Keratinocyte (primary cell): ENCODE data around the gene JOSD1. TPM values are rescaled to one million over a fixed set of nuclear protein-coding genes. Genes with fewer than 3 reads are reported as not detected.

Experiments used
- DNase-seq: peaks from one replicate; pipeline ENCODE4 v3.0.0-alpha.2; 2011; ENCODE audit warnings: low read depth, missing footprints, low spot score
- FAIRE-seq: peaks from 2 replicates; lab custom pipeline; 2011; peaks lifted over from hg19 to GRCh38; lab: Jason Lieb, UNC
- H2AFZ ChIP-seq: 2 replicates; pipeline ENCODE4 v1.6.0; 2012; ENCODE audit warnings: low read length, control low read depth, inconsistent platforms; ENCODE audit not compliant: control insufficient read depth
- H3K27ac ChIP-seq: 2 replicates; pipeline ENCODE4 v1.5.1; 2011; ENCODE audit warnings: low read length; ENCODE audit not compliant: control insufficient read depth, insufficient read depth
- H3K27me3 ChIP-seq: 3 replicates; pipeline ENCODE4 v1.6.0; 2011; ENCODE audit warnings: low read length; ENCODE audit not compliant: control insufficient read depth, insufficient read depth; ENCODE audit errors: extremely low read depth
- H3K36me3 ChIP-seq, 2 experiments: 2 replicates in 1 of 2; 3 replicates in 1 of 2; pipeline ENCODE4 v1.5.1; 2011; ENCODE audit warnings: low read length in 2 of 2, mild to moderate bottlenecking in 1 of 2; ENCODE audit not compliant: control insufficient read depth in 2 of 2, insufficient read depth in 2 of 2; ENCODE audit errors: extremely low read depth in 1 of 2
- H3K4me1 ChIP-seq: 3 replicates; pipeline ENCODE4 v1.5.1; 2011; ENCODE audit warnings: low read length; ENCODE audit not compliant: control insufficient read depth, insufficient read depth; ENCODE audit errors: extremely low read depth
- H3K4me2 ChIP-seq: 3 replicates; pipeline ENCODE4 v1.6.0; 2011; ENCODE audit warnings: low read depth, low read length; ENCODE audit not compliant: control insufficient read depth, insufficient read depth; ENCODE audit errors: extremely low read depth
- H3K4me3 ChIP-seq, 3 experiments: fragments of 200-600 bp in 1 of 3; sonication (generic) in 1 of 3; 2 replicates in 2 of 3; 3 replicates in 1 of 3; pipeline ENCODE4 v1.5.1; 2011 to 2016; ENCODE audit warnings: low read length in 3 of 3, mild to moderate bottlenecking in 3 of 3, control low read depth in 2 of 3, inconsistent platforms in 1 of 3, low read depth in 1 of 3, mixed read lengths in 1 of 3, mixed run types in 1 of 3, moderate library complexity in 1 of 3; ENCODE audit not compliant: control insufficient read depth in 2 of 3, insufficient read depth in 2 of 3; ENCODE audit errors: extremely low read depth in 1 of 3
- H3K79me2 ChIP-seq: 2 replicates; pipeline ENCODE4 v1.6.0; 2012; ENCODE audit warnings: low read length; ENCODE audit not compliant: control insufficient read depth, insufficient read depth
- H3K9ac ChIP-seq: 3 replicates; pipeline ENCODE4 v1.6.0; 2011; ENCODE audit warnings: low read length; ENCODE audit not compliant: control insufficient read depth, insufficient read depth; ENCODE audit errors: extremely low read depth
- H3K9me1 ChIP-seq: 3 replicates; pipeline ENCODE4 v1.6.0; 2011; ENCODE audit warnings: low read length; ENCODE audit not compliant: control insufficient read depth, insufficient read depth; ENCODE audit errors: extremely low read depth
- H3K9me3 ChIP-seq: 2 replicates; pipeline ENCODE4 v1.5.1; 2012; ENCODE audit warnings: low read depth, low read length; ENCODE audit not compliant: control insufficient read depth
- H4K20me1 ChIP-seq: 3 replicates; pipeline ENCODE4 v1.6.0; 2011; ENCODE audit warnings: low read length; ENCODE audit not compliant: control insufficient read depth, insufficient read depth; ENCODE audit errors: extremely low read depth
- EZH2 ChIP-seq: IDR thresholded peaks from one replicate; pipeline ENCODE4 v1.6.1; 2012; ENCODE audit warnings: inconsistent platforms, mild to moderate bottlenecking, low read length, moderate library complexity
- dilution Hi-C: fragments of 300-500 bp; cut with MboI; formaldehyde crosslinking; loops from one replicate; pipeline ENCODE4 v1.7.0; 2020; ENCODE audit warnings: low sequenced_read_pairs; ENCODE audit not compliant: extremely low pct_ligation_motif_present
- polyA plus RNA-seq, 5 experiments: library from polyadenylated mRNA; depleted of rRNA in 3 of 5; stranded (reverse) in 3 of 5; stranded (forward) in 1 of 5; unstranded in 1 of 5; fragments of >200 nt; gene quantifications; 1 replicate in 1 of 5; 2 replicates in 3 of 5; 3 replicates in 1 of 5; pipeline versions ENCODE4 v1.2.1 to v1.2.3, GENCODE V29; 2011 to 2012; ENCODE audit warnings: missing spikeins in 2 of 5, low read depth in 1 of 5, low replicate concordance in 1 of 5
- TF ChIP-seq, protein P1 (sequence below), 3 experiments: IDR thresholded peaks in 1 of 3; conservative IDR thresholded peaks in 1 of 3; optimal IDR thresholded peaks in 1 of 3; 2 replicates in 2 of 3; 3 replicates in 1 of 3; pipeline versions ENCODE3 to v1.5.1; 2011; ENCODE audit warnings: low read length in 3 of 3, mild to moderate bottlenecking in 3 of 3, moderate library complexity in 2 of 3, control low read depth in 1 of 3, inconsistent platforms in 1 of 3; ENCODE audit not compliant: insufficient read depth in 2 of 3; ENCODE audit errors: extremely low read depth in 1 of 3

JOSD1 gene
- polyA plus RNA-seq, 1 donor (not counting 4 experiments of a cell fraction or from before 2014, with no cell fraction given): 32.6 TPM

DNA sequence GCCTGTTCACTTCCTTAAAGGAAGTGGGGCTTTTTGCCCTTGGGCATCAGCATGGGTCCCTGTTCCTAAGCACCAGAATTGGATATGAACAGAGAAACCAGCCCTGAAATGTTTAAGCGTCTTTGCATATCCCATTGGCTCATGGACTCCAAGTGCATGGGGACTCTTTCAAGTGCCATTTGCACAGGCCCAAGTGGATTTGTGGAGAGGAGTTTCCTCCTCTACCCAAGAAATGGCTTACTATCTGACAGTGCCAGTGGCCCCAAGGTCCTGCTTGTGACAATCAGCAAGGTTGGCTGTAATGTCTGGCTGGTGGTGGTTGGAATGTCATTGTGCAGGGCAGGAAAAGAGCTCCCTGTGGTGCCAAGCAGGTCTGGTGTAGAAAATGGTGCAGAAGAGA lies 15.0 kb downstream of the JOSD1 start:
- TF ChIP-seq, protein P1, sequence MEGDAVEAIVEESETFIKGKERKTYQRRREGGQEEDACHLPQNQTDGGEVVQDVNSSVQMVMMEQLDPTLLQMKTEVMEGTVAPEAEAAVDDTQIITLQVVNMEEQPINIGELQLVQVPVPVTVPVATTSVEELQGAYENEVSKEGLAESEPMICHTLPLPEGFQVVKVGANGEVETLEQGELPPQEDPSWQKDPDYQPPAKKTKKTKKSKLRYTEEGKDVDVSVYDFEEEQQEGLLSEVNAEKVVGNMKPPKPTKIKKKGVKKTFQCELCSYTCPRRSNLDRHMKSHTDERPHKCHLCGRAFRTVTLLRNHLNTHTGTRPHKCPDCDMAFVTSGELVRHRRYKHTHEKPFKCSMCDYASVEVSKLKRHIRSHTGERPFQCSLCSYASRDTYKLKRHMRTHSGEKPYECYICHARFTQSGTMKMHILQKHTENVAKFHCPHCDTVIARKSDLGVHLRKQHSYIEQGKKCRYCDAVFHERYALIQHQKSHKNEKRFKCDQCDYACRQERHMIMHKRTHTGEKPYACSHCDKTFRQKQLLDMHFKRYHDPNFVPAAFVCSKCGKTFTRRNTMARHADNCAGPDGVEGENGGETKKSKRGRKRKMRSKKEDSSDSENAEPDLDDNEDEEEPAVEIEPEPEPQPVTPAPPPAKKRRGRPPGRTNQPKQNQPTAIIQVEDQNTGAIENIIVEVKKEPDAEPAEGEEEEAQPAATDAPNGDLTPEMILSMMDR (optimal IDR thresholded peaks at IDR 0.05 in 1 of 3, IDR thresholded peaks at IDR 0.05 in 1 of 3, conservative IDR thresholded peaks at IDR 0.05 in 1 of 3; ENCODE audit: extremely low read depth in 1 of 3, insufficient read depth in 2 of 3, low read length in 3 of 3): no peak
- TF ChIP-seq EZH2: no peak
- Histone ChIP-seq H3K9ac (no peak overlapping the region), H3K4me1 (peaks cover 4% of the 10 kb centered on the region), H4K20me1 (no peaks in the 10 kb centered on the region), H3K27me3 (no peaks in the 10 kb centered on the region), H3K4me3 (no peak overlapping the region), H3K4me2 (no peak overlapping the region), H2AFZ (no peak overlapping the region), H3K9me3 (no peaks in the 10 kb centered on the region), H3K36me3 (peaks cover 37 to 50% of the 10 kb centered on the region in 2 experiments), H3K9me1 (no peaks in the 10 kb centered on the region), H3K79me2 (peaks cover 24% of the 10 kb centered on the region), H3K27ac (no peak overlapping the region)
- FAIRE-seq (no peak), DNase-seq (no peak)
- dilution Hi-C loops: no loop called here

DNA sequence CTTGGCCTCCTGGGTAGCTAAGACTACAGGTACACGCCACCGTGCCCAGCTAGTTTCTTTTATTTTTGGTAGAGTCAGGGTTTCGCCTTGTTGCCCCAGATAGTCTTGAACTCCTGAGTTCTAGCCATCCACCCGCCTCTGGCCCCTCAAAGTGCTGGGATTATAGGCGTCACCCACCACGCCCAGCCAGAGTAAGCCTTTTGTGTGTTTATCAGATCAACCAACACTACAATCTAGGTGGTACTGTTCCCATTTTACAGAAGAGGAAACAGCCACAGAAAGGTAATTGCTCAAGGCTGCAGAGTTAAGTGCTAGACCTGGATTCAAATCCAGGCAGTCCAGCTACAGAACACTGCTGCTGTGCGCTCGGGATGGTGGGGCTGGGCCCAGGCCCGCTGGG lies 15.8 kb downstream of the JOSD1 start:
- DNase-seq (no peak), FAIRE-seq (no peak)
- no peak overlapping the region for H3K27ac ChIP-seq
- no peak overlapping the region for H3K4me2 ChIP-seq
- no peaks in the 10 kb centered on the region for H3K9me3 ChIP-seq
- dilution Hi-C loops: no loop called here
- TF ChIP-seq, protein P1 (optimal IDR thresholded peaks at IDR 0.05 in 1 of 3, IDR thresholded peaks at IDR 0.05 in 1 of 3, conservative IDR thresholded peaks at IDR 0.05 in 1 of 3; ENCODE audit: extremely low read depth in 1 of 3, insufficient read depth in 2 of 3, low read length in 3 of 3): no peak
- no peak for TF ChIP-seq EZH2
- peaks cover 36 to 48% of the 10 kb centered on the region in 2 experiments for H3K36me3 ChIP-seq
- no peak overlapping the region for H2AFZ ChIP-seq
- H3K9me1 ChIP-seq: peaks cover 3% of the 10 kb centered on the region
- no peak overlapping the region for H3K4me3 ChIP-seq
- no peaks in the 10 kb centered on the region for H4K20me1 ChIP-seq
- peaks cover 22% of the 10 kb centered on the region for H3K79me2 ChIP-seq
- no peaks in the 10 kb centered on the region for H3K27me3 ChIP-seq
- H3K4me1 ChIP-seq: peaks cover 4% of the 10 kb centered on the region
- H3K9ac ChIP-seq: no peak overlapping the region
